GM12874 (cell line): ENCODE results near the gene SRPK2.

Experiments used
- CTCF ChIP-seq: IDR thresholded peaks from 2 replicates; pipeline ENCODE4 v1.5.1; 2011; ENCODE audit warnings: low read depth, mild to moderate bottlenecking, control low read depth, low read length, moderate library complexity; ENCODE audit not compliant: insufficient read depth

SRPK2 gene

GRCh38 chr7:105084581-105084980 is 304.1 kb downstream of the SRPK2 start:
- no peak for TF ChIP-seq CTCF

- TF ChIP-seq CTCF: no peak
Measured at GRCh38 chr7:105079348-105079747, 309.4 kb downstream of the SRPK2 start.

GRCh38 chr7:105073143-105073542 is 315.6 kb downstream of the SRPK2 start:
- no peak for TF ChIP-seq CTCF

- TF ChIP-seq CTCF: no peak
Measured at GRCh38 chr7:105068886-105069285, 319.8 kb downstream of the SRPK2 start.

- TF ChIP-seq CTCF: no peak
Measured at GRCh38 chr7:105067691-105068090, 321.0 kb downstream of the SRPK2 start.
